Measurements from ENCODE around the gene PDGFD.
A peak's percentile ranks its signal among the peaks of the same experiment; 100 is the strongest.

The PDGFD gene

GRCh38 chr11:104164028-104164520, at the start of gene PDGFD:
PDGFD (minus strand) TSS chr11:104164147.
- DNase-seq, result peak; percentile 33

GRCh38 chr11:104206936-104207335, 43.0 kb upstream of the PDGFD start:
- DNase-seq, result no peak

GRCh38 chr11:104205838-104206237, 41.9 kb upstream of the PDGFD start:
- no peak for DNase-seq

GRCh38 chr11:104200688-104201087, 36.7 kb upstream of the PDGFD start:
- DNase-seq, result no peak

GRCh38 chr11:104199053-104199452, 35.1 kb upstream of the PDGFD start:
- no peak for DNase-seq

GRCh38 chr11:104198576-104198975, 34.6 kb upstream of the PDGFD start:
- no peak for DNase-seq

- DNase-seq, result no peak
Observed at GRCh38 chr11:104191124-104191523, 27.2 kb upstream of the PDGFD start.

- no peak for DNase-seq
Observed at GRCh38 chr11:104183593-104183992, 19.6 kb upstream of the PDGFD start.

GRCh38 chr11:104175769-104176168, 11.8 kb upstream of the PDGFD start:
- no peak for DNase-seq

GRCh38 chr11:104169091-104169490, 5.1 kb upstream of the PDGFD start:
- no peak for DNase-seq

- DNase-seq, result no peak
Observed at GRCh38 chr11:104165014-104165413, 1.1 kb upstream of the PDGFD start.

GRCh38 chr11:104163100-104164027, 583 bp downstream of the PDGFD start:
- DNase-seq, result no peak

- DNase-seq, result no peak
Observed at GRCh38 chr11:104161751-104162450, 2.0 kb downstream of the PDGFD start.

- no peak for DNase-seq
Observed at GRCh38 chr11:104159356-104159755, 4.6 kb downstream of the PDGFD start.

GRCh38 chr11:104155375-104155774, 8.6 kb downstream of the PDGFD start:
- no peak for DNase-seq

GRCh38 chr11:104154296-104154695, 9.7 kb downstream of the PDGFD start:
- no peak for DNase-seq

- no peak for DNase-seq
Observed at GRCh38 chr11:104152941-104153505, 10.9 kb downstream of the PDGFD start.

- DNase-seq, result no peak
Observed at GRCh38 chr11:104151404-104152204, 12.3 kb downstream of the PDGFD start.

GRCh38 chr11:104148706-104149105, 15.2 kb downstream of the PDGFD start:
- DNase-seq, result no peak

GRCh38 chr11:104148074-104148473, 15.9 kb downstream of the PDGFD start:
- DNase-seq, result no peak

GRCh38 chr11:104146943-104147342, 17.0 kb downstream of the PDGFD start:
- DNase-seq, result no peak

- no peak for DNase-seq
Observed at GRCh38 chr11:104146421-104146820, 17.5 kb downstream of the PDGFD start.

GRCh38 chr11:104145062-104145461, 18.9 kb downstream of the PDGFD start:
- no peak for DNase-seq
